ENCODE results near the gene CACNA2D3.

The CACNA2D3 gene

GRCh38 chr3:54547051-54547450, 424.7 kb downstream of the CACNA2D3 start:
- DNase-seq: no peak

GRCh38 chr3:54547846-54548245, 425.5 kb downstream of the CACNA2D3 start:
- no peak for DNase-seq

GRCh38 chr3:54549607-54550220, 427.4 kb downstream of the CACNA2D3 start:
- DNase-seq: no peak

GRCh38 chr3:54550221-54550977, 428.0 kb downstream of the CACNA2D3 start:
- no peak for DNase-seq

- no peak for DNase-seq
Observed at GRCh38 chr3:54556630-54557029, 434.3 kb downstream of the CACNA2D3 start.

GRCh38 chr3:54557538-54558428, 435.4 kb downstream of the CACNA2D3 start:
- peak; percentile 27 for DNase-seq

DNA sequence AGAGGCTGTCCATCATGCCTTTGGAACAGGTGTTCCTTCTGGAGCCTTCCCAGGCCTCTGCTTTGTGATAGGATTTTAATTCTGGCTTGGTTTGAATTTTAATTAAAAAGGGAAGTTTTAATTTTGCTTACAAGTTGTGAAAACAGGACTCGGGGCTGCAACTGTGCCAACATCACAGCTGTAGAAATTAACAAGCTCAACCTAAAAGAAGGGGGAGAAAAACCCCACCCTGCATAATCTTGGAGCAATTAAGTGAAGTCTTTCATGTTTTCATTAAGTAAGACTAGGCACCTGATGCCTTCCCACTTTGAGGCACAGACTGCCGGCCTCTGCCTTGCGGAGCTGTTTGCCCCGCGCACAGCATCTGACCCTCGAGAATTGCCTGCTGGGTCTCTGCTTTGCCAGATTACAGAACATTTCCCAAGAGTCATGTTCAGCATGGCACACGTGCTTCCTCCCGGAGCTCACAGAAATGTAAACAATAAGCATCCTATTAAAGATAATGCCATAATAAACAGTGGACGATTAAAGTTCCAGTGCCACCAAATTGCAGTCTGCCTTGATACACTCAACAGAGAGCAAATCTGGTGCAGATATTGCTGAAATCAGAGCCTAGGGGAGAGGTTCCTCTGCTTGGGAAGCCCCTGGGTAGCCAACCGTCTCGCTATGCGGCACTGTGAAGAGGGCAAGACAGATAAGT, 441.3 kb downstream of the CACNA2D3 start:
- DNase-seq: no peak

GRCh38 chr3:54564374-54564925, 442.1 kb downstream of the CACNA2D3 start:
- no peak for DNase-seq

- no peak for DNase-seq
Observed at GRCh38 chr3:54565956-54566355, 443.6 kb downstream of the CACNA2D3 start.

DNA sequence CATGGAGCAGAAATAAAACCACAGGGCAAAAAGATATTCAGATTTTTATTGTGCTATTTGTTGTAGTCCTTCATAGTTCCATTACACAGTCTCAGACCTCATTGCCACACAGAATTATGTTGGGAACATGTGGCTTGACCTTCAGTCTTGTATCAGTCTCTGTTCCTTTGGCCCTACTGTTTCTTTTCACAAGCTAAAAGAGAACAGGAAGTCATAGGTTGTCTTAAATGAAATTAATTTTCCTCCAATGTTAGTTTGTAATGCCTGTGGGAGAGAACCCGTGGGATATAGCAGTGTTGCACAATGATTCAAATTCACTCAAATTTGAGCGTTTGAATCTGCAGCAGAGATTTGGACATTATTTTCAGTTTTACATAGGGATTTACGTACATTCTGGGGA, 445.6 kb downstream of the CACNA2D3 start:
- no peak for DNase-seq

GRCh38 chr3:54570008-54570407, 447.7 kb downstream of the CACNA2D3 start:
- DNase-seq: no peak

- no peak for DNase-seq
Observed at GRCh38 chr3:54572197-54572895, 450.0 kb downstream of the CACNA2D3 start.

DNA sequence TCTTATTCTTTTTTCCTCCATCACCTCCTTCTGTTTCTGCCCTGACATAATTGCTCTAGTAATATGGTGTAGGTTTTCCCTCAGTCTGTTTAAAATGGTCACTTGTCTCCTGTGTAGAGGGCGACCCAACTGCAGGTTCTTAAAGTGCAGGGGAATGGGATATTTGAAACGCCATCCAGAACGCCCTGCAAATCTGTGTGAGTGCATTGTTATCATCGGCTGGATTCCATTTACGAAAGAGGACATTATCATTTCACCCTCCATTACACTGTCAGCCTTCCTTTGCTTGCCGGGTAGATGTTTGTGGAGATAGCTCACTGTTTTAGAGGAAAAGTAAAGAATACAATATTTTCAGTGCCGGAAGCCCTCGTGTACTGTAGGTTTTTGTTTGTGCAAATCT, 451.5 kb downstream of the CACNA2D3 start:
- no peak for DNase-seq

DNA sequence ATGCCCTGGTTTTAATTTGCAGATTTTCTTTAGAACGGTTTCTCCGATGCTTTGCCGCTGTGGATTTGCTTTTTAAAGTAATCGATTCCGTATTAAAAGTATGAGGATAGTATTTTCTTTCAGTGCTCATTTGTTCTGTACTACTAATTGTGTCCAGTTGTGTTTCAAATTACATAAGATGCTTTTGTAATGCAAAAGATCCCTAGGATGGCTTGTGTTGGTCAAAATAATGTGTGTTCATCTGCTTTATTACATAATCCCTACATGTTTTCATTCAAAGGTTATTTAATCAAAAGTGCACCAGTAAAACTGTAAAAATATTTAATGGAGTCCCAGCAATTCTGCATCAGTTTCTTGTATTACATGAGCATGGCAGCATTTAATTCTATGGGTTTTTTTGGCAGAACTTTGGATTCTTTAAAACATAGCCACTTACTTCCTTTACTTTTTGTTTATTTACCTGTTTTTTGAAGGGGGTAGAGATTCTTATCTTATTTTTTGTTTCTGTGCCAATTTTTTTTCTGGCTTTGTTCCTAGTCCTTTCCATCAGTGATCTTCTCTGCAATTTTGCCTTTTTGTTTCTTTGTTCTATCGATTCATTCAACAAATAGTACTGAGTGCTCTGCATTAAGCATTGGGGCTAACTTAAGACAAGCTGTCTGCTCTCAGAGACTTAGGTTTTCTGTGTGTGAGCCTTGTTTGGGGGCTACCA, 452.7 kb downstream of the CACNA2D3 start:
- DNase-seq: no peak

- no peak for DNase-seq
Observed at GRCh38 chr3:54575618-54575960, 453.2 kb downstream of the CACNA2D3 start.

- DNase-seq: no peak
Observed at GRCh38 chr3:54577313-54577712, 455.0 kb downstream of the CACNA2D3 start.

DNA sequence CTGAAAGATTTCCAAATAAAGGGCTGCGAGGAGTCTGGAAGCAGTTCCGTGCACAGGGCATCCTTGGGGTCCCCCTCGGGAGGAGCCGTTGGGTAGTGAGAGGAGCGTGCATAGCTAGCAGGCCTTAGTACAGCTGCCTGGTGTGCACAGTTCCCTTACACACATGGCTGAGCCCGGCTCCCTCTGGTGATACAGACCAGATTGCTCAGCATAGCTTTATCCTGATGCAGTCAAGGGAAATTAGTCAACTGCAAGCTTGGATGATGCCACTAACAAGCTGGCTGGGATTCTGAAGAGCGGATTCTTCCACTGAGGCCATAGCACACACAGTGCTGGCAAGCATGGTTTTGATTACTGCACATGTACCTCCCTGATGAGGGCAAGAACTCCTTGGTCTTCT, 456.1 kb downstream of the CACNA2D3 start:
- DNase-seq: no peak

DNA sequence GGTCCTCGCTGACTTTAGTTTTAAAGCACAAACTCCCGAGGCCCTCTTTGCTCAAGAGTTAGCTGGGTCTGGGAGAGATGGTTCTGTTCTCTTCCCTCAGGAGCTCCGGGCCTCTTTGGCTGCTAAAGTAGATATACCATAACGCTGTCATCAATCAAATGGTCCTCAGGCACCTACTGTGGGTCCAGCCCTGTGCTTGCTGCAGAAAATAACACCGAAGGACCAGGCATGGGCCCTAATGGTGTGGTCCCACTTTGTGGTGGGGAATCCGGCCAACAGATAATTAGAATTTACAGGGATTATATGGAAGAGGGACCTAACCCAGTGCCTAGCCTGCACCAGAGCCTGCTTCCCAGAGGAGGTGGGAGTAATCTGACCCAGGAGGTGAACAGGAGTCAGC, 458.1 kb downstream of the CACNA2D3 start:
- no peak for DNase-seq

- no peak for DNase-seq
Observed at GRCh38 chr3:54582424-54582823, 460.1 kb downstream of the CACNA2D3 start.

DNA sequence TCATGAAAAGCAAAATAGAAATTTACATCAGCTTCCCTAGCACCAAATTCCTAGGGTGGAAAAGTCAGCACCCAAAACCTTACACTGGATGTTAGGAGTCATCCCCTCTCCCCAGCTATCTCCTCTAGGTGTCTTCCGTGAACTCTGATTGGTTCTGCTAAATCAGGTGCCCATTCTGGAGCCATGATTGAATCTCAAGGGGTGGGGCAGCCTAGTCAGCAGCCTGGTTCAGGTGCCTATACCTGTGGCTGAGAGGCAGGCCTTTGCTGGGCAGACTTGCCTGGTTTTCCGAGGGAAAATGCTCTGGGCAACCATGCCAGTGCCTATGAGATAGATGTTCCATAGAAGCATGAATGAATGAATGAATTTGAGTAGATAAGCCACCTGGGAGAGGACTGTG, 468.8 kb downstream of the CACNA2D3 start:
- no peak for DNase-seq

- no peak for DNase-seq
Observed at GRCh38 chr3:54593653-54594052, 471.3 kb downstream of the CACNA2D3 start.

- no peak for DNase-seq
Observed at GRCh38 chr3:54596087-54596486, 473.7 kb downstream of the CACNA2D3 start.

Data from NCI-H1092 (cell line).